ENCODE data around the gene UNC5CL.

UNC5CL gene

GRCh38 chr6:41063884-41064285, 24.9 kb upstream of the UNC5CL start:
- no peak for DNase-seq (ENCODE audit: low read depth)

- DNase-seq (ENCODE audit: low read depth) = no peak
These were observed 23.0 kb upstream of the UNC5CL start for GRCh38 chr6:41062056-41062455.

- no peak for DNase-seq (ENCODE audit: low read depth)
These were observed 22.2 kb upstream of the UNC5CL start for GRCh38 chr6:41061196-41061726.

GRCh38 chr6:41059556-41059955, 20.5 kb upstream of the UNC5CL start:
- no peak for DNase-seq (ENCODE audit: low read depth)

DNA sequence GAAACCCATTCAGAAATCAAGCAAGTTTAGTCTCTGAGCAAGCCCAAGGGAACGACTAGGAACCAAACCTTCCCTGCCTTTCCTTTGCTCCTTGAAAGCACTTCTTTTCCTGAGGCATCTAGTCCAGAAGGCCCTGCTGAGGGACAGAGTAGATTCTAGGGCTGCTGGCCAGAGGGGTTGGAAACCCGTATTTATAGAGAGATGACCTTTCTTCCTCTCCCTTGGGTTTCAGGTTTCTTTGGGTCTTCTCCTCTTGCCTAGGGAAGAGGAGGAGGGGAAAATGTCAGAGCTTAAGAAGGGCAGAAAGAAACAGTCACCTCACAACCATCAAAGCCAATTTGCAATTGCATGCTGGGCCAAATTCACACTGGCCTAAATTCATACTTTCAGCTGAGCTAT, 19.8 kb upstream of the UNC5CL start:
- no peak for DNase-seq (ENCODE audit: low read depth)

DNA sequence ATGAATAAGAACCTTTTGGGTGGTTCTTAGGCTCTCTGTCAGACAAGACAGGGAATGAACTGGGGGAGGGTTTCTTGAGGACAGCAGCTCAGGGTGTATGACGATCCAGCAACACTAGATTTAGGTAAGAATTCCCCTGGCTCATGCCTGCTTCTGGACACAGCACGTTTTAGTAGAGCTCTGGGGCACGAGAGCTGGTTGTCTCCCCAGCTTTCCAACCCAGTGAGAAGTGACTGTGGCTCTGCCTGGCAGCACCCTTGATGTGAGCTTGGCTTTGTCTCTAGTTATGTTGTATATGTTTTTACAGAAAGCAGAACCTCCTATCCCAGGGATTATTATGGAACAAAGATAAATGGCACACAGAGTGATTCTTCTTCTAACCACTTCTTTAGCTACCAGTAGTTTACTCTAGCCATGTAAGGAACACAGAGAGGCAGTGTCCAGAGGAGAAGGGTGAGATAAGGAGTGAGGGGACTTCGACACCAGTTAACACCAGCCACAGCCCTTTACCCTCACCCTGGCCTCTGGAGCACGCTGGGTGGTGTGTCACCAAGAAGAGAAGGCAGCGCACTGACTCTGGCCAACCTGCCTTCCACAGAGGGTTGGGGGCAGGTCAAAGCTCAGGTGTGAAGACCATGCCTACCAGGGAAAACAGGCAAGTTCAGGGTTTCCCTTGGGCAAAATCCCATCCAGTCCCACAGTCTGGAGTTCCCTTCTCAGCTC, 17.9 kb upstream of the UNC5CL start:
- no peak for DNase-seq (ENCODE audit: low read depth)

GRCh38 chr6:41055149-41055548, 16.1 kb upstream of the UNC5CL start:
- DNase-seq (ENCODE audit: low read depth) = no peak

GRCh38 chr6:41054511-41054910, 15.5 kb upstream of the UNC5CL start:
- DNase-seq (ENCODE audit: low read depth) = no peak

DNA sequence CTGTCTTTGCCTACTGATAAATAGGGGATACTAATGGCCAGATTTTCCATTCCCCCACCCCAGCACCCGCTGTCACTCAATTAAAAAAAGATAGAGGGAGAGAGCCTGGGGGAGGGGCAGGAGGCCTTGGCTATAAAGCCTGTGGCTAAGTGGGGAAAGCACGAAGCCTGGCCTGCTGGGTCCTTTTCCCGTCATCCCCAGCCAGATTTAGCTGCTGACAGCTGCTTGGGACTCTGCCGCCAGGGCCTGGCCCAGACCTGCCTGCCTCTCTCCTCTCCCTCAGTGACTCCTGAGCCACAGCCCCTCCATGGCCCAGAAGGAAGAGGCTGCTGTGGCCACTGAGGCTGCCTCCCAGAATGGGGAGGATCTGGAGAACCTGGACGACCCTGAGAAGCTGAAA, 14.0 kb upstream of the UNC5CL start, which contains the start of gene APOBEC2:
APOBEC2 (plus strand) TSS at position 162 of the 400 bp plus-strand sequence; CDS start at position 308, 146 bp downstream.
- DNase-seq (ENCODE audit: low read depth) = no peak

DNA sequence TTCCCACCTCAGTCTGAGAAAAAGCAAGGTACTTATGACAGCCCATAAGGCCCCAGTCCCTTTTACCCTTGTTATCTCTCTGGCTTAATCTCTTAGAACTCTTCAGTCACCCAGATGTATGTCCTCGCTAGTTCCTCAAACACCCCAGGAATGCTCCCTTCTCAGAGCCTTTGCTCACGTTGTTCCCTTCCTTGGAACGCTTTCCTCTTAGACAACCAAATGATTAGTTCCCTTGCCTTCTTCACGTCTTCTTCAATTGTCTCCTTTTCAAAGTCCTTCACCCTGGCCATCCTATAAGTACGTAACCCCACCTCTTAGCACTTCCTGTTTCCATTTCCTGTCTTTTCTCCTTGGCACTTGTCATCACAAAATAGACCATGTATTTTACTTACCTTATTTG, 12.9 kb upstream of the UNC5CL start:
- no peak for DNase-seq (ENCODE audit: low read depth)

DNA sequence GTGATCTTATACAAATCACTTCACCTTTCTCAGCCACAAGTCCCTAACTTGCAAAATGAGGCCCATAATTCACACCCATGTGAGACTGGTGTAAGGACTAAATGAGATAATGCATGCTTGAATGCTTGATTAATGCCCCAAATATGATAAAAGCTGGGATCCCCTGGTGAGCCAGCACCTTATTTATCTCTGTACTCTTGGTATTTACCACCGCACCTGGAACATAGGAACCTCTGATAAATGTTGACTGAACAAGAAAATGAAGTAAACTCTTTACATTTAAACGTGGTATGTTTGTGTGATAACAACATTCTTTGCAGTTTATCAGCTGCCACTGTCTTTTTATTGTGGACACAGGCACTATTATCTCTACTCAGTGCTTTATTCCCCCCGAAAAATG, 11.5 kb upstream of the UNC5CL start:
- no peak for DNase-seq (ENCODE audit: low read depth)

GRCh38 chr6:41049955-41050354, 10.9 kb upstream of the UNC5CL start:
- DNase-seq (ENCODE audit: low read depth) = no peak

- no peak for DNase-seq (ENCODE audit: low read depth)
These were observed 10.5 kb upstream of the UNC5CL start for GRCh38 chr6:41049521-41049920.

GRCh38 chr6:41047745-41048732, 9.0 kb upstream of the UNC5CL start:
- no peak for DNase-seq (ENCODE audit: low read depth)

DNA sequence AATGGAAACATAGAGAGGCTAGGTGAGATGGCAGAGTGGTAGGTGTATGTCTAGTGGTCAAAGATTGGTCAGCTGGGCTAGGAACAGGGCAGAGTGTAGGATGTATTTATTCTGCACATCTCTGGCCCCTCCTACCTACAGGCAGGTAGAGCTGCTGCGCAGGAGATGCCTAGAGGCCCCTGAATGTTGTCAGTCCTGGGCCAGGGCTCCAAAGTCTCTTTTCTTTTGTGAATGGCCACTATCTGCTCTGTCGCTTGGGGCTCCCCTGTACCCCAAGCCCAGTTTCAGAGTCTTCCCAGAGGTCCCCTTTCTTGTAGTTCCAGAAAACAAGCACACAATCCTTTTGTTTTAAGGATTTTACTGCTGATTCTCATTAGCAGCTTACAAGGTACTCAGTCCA, 8.3 kb upstream of the UNC5CL start:
- no peak for DNase-seq (ENCODE audit: low read depth)

GRCh38 chr6:41046084-41046483, 7.1 kb upstream of the UNC5CL start:
- no peak for DNase-seq (ENCODE audit: low read depth)

- no peak for DNase-seq (ENCODE audit: low read depth)
These were observed 6.6 kb upstream of the UNC5CL start for GRCh38 chr6:41045664-41046063.

- DNase-seq (ENCODE audit: low read depth) = no peak
These were observed 4.1 kb upstream of the UNC5CL start for GRCh38 chr6:41043151-41043550.

GRCh38 chr6:41042226-41043055, 3.4 kb upstream of the UNC5CL start, which contains the start of gene TSPO2:
TSS of gene TSPO2 (plus strand) at chr6:41042467. CDS start at chr6:41042986, 519 bp downstream.
- no peak for DNase-seq (ENCODE audit: low read depth)

DNA sequence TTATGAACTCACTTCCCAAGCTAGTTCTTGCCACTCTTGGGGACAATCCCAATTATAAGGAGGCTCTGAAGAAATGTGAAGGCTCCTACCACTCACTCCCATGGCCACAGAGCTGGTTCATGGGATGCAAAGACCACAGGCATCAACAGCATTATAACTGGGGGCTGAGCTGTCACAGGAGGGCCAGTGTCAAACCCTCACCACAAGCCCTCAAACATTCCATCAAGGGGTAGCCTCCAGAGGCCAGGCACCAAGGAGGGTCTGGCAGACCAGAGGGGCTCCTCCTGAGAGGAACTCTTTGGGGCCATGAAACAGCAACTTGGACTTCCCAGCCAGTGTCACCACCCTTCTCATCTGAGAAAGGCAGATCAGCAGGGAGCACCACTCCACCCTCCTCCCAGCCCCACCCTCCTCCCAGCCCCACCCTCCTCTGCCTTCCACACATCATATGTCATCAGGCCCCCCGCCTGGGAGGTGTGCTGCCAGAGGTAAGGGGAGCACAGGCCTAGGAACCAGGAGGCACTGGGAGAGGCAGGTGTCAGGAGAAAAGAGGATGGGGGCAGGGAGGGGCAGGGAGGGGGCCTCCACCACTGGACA, 2.0 kb upstream of the UNC5CL start:
- DNase-seq (ENCODE audit: low read depth) = no peak

Measured in T follicular helper cell (primary cell).